Body of pancreas (tissue), 4 donors: ENCODE results near the gene PUSL1.

ENCODE experiments used
- CTCF ChIP-seq, 7 experiments: fragments of 450-650 bp in 4 of 7; fragments of 200-600 bp in 3 of 7; sonication (generic) in 3 of 7; IDR thresholded peaks; one replicate each; pipeline ENCODE4 v1.5.1; 2016 to 2019; ENCODE audit warnings: antibody characterized with exemption in 7 of 7
- POLR2A ChIP-seq, 3 donors: fragments of 450-650 bp; IDR thresholded peaks; one replicate each; pipeline ENCODE4 v1.6.1; 2016; ENCODE audit warnings: antibody characterized with exemption in 3 of 3, mild to moderate bottlenecking in 2 of 3

GRCh38 chr1:1283821-1284220, 24.6 kb upstream of the PUSL1 start:
- TF ChIP-seq POLR2A (IDR thresholded peaks at IDR 0.05), result no peak
- no peak for TF ChIP-seq CTCF (IDR thresholded peaks at IDR 0.05)
